GM21717 (cell line): ENCODE measurements around the gene LTBP1.
"Not testable (repeated sequence)": the region's sequence is repeated elsewhere in the genome, so short reads cannot be mapped to it uniquely, and the experiment has no call there.

Source experiments
- ATAC-seq: cut with Tn5 transposase; IDR thresholded peaks from one replicate; pipeline ENCODE4 v1.9.1; 2021; ENCODE audit warnings: mild to moderate bottlenecking, moderate library complexity; ENCODE audit not compliant: unreplicated experiment

Gene LTBP1

GRCh38 chr2:33366473-33366872, 419.7 kb downstream of the LTBP1 start:
- no peak for ATAC-seq

- ATAC-seq = not testable (repeated sequence)
Observed at GRCh38 chr2:33368524-33368923, 421.8 kb downstream of the LTBP1 start.

GRCh38 chr2:33369191-33369590, 422.4 kb downstream of the LTBP1 start:
- no peak for ATAC-seq

- no peak for ATAC-seq
Observed at GRCh38 chr2:33370636-33371265, 424.0 kb downstream of the LTBP1 start.

- ATAC-seq = no peak
Observed at GRCh38 chr2:33371304-33372090, 424.7 kb downstream of the LTBP1 start.

- no peak for ATAC-seq
Observed at GRCh38 chr2:33372940-33373553, 426.3 kb downstream of the LTBP1 start.

GRCh38 chr2:33373986-33374385, 427.2 kb downstream of the LTBP1 start:
- ATAC-seq = no peak

GRCh38 chr2:33375054-33375453, 428.3 kb downstream of the LTBP1 start:
- no peak for ATAC-seq

- ATAC-seq = no peak
Observed at GRCh38 chr2:33377048-33377447, 430.3 kb downstream of the LTBP1 start.

- no peak for ATAC-seq
Observed at GRCh38 chr2:33378556-33379210, 431.9 kb downstream of the LTBP1 start.

GRCh38 chr2:33380001-33380609, 433.4 kb downstream of the LTBP1 start:
- no peak for ATAC-seq

- ATAC-seq = no peak
Observed at GRCh38 chr2:33380719-33381118, 434.0 kb downstream of the LTBP1 start.

- ATAC-seq = no peak
Observed at GRCh38 chr2:33381301-33381858, 434.6 kb downstream of the LTBP1 start.

- ATAC-seq = no peak
Observed at GRCh38 chr2:33383855-33384598, 437.3 kb downstream of the LTBP1 start.

- no peak for ATAC-seq
Observed at GRCh38 chr2:33384599-33384961, 437.8 kb downstream of the LTBP1 start.

GRCh38 chr2:33388996-33389395, 442.2 kb downstream of the LTBP1 start:
- no peak for ATAC-seq

- not testable (repeated sequence) for ATAC-seq
Observed at GRCh38 chr2:33389695-33390094, 442.9 kb downstream of the LTBP1 start.

GRCh38 chr2:33391529-33392255, 444.9 kb downstream of the LTBP1 start:
- no peak for ATAC-seq

- ATAC-seq = no peak
Observed at GRCh38 chr2:33392366-33392765, 445.6 kb downstream of the LTBP1 start.
